ENCODE results near the gene PUM1.
"Not testable (repeated sequence)": the region's sequence is repeated elsewhere in the genome, so short reads cannot be mapped to it uniquely, and the experiment has no call there.

PUM1 gene

GRCh38 chr1:31054958-31055481, 10.5 kb downstream of the PUM1 start:
- no peak overlapping the region for H3K4me2 ChIP-seq
- no peak for TF ChIP-seq CTCF (conservative IDR thresholded peaks at IDR 0.05; ENCODE audit: low read depth, low read length)
- H4K20me1 ChIP-seq (ENCODE audit: insufficient read depth), result peaks cover 87% of the 10 kb centered on the region
- H2AFZ ChIP-seq (ENCODE audit: low read depth), result no peak overlapping the region
- H3K36me3 ChIP-seq (ENCODE audit: insufficient read depth), result peaks cover 27% of the 10 kb centered on the region; the same call in 1 of the 2 replicates
- H3K27me3 ChIP-seq (ENCODE audit: insufficient read depth, low read depth), result no peaks in the 10 kb centered on the region
- H3K27ac ChIP-seq, result no peak overlapping the region
- peaks cover 99% of the 10 kb centered on the region for H3K79me2 ChIP-seq (ENCODE audit: insufficient read depth, low read depth)
- H3K4me3 ChIP-seq (IDR thresholded peaks at IDR 0.05; ENCODE audit: insufficient read depth, low read depth, low read length), result no peak overlapping the region
- no peak overlapping the region for H3K9ac ChIP-seq
- H3K4me1 ChIP-seq (ENCODE audit: low read depth, poor library complexity, severe bottlenecking), result peaks cover 11% of the 10 kb centered on the region

GRCh38 chr1:31054349-31054748, 11.2 kb downstream of the PUM1 start:
- Histone ChIP-seq H4K20me1 (ENCODE audit: insufficient read depth) (peaks cover 85% of the 10 kb centered on the region), H2AFZ (ENCODE audit: low read depth) (no peak overlapping the region), H3K4me2 (no peak overlapping the region), H3K9ac (no peak overlapping the region), H3K79me2 (ENCODE audit: insufficient read depth, low read depth) (peaks cover 99% of the 10 kb centered on the region), H3K4me3 (IDR thresholded peaks at IDR 0.05; ENCODE audit: insufficient read depth, low read depth, low read length) (no peak overlapping the region), H3K4me1 (ENCODE audit: low read depth, poor library complexity, severe bottlenecking) (peaks cover 11% of the 10 kb centered on the region), H3K27me3 (ENCODE audit: insufficient read depth, low read depth) (no peaks in the 10 kb centered on the region), H3K27ac (no peak overlapping the region), H3K36me3 (ENCODE audit: insufficient read depth) (peaks cover 25% of the 10 kb centered on the region; the same call in 1 of the 2 replicates)
- TF ChIP-seq CTCF (conservative IDR thresholded peaks at IDR 0.05; ENCODE audit: low read depth, low read length), result no peak

GRCh38 chr1:31052613-31053012, 12.9 kb downstream of the PUM1 start:
- Histone ChIP-seq H3K36me3 (ENCODE audit: insufficient read depth) (0 out of 2 replicates have a peak, but pooled peaks cover 12% of the 10 kb centered on the region), H3K4me1 (ENCODE audit: low read depth, poor library complexity, severe bottlenecking) (peaks cover 11% of the 10 kb centered on the region), H3K79me2 (ENCODE audit: insufficient read depth, low read depth) (peaks cover 95% of the 10 kb centered on the region), H4K20me1 (ENCODE audit: insufficient read depth) (peaks cover 78% of the 10 kb centered on the region)
- not testable (repeated sequence) for H3K4me3 ChIP-seq (IDR thresholded peaks at IDR 0.05; ENCODE audit: insufficient read depth, low read depth, low read length); H3K9ac ChIP-seq; H3K27ac ChIP-seq; H2AFZ ChIP-seq (ENCODE audit: low read depth); H3K27me3 ChIP-seq (ENCODE audit: insufficient read depth, low read depth); H3K4me2 ChIP-seq

GRCh38 chr1:31051611-31052010, 13.9 kb downstream of the PUM1 start:
- no peak overlapping the region for H3K27ac ChIP-seq
- H3K4me2 ChIP-seq, result no peak overlapping the region
- peaks cover 11% of the 10 kb centered on the region for H3K4me1 ChIP-seq (ENCODE audit: low read depth, poor library complexity, severe bottlenecking)
- peaks cover 95% of the 10 kb centered on the region for H3K79me2 ChIP-seq (ENCODE audit: insufficient read depth, low read depth)
- TF ChIP-seq CTCF (conservative IDR thresholded peaks at IDR 0.05; ENCODE audit: low read depth, low read length), result no peak
- H3K36me3 ChIP-seq (ENCODE audit: insufficient read depth), result 0 out of 2 replicates have a peak, but pooled peaks cover 7% of the 10 kb centered on the region
- H3K4me3 ChIP-seq (IDR thresholded peaks at IDR 0.05; ENCODE audit: insufficient read depth, low read depth, low read length), result no peak overlapping the region
- peaks cover 78% of the 10 kb centered on the region for H4K20me1 ChIP-seq (ENCODE audit: insufficient read depth)
- no peak overlapping the region for H3K9ac ChIP-seq
- H2AFZ ChIP-seq (ENCODE audit: low read depth), result no peak overlapping the region
- no peaks in the 10 kb centered on the region for H3K27me3 ChIP-seq (ENCODE audit: insufficient read depth, low read depth)

- not testable (repeated sequence) for H3K4me2 ChIP-seq; H3K27me3 ChIP-seq (ENCODE audit: insufficient read depth, low read depth); H3K4me3 ChIP-seq (IDR thresholded peaks at IDR 0.05; ENCODE audit: insufficient read depth, low read depth, low read length); H3K9ac ChIP-seq; H3K36me3 ChIP-seq (ENCODE audit: insufficient read depth); H2AFZ ChIP-seq (ENCODE audit: low read depth); H3K27ac ChIP-seq
- Histone ChIP-seq H4K20me1 (ENCODE audit: insufficient read depth) (peaks cover 40% of the 10 kb centered on the region), H3K79me2 (ENCODE audit: insufficient read depth, low read depth) (peaks cover 95% of the 10 kb centered on the region), H3K4me1 (ENCODE audit: low read depth, poor library complexity, severe bottlenecking) (peaks cover 20% of the 10 kb centered on the region)
Measured at GRCh38 chr1:31047507-31047906, 18.0 kb downstream of the PUM1 start.

Data from KMS-11 (cell line).